ENCODE measurements around the gene CAMKMT. TPM values are rescaled to one million over a fixed set of nuclear protein-coding genes. Genes with fewer than 3 reads are reported as not detected.

The CAMKMT gene
- total and polyA plus RNA-seq, 9 of the 15 experiments (the other 6 are each of a cell fraction or from before 2014, with no cell fraction given), result 1.6 to 15.3 (median 7.4) TPM

GRCh38 chr2:44564752-44565151 lies 203.0 kb downstream of the CAMKMT start (continued):
- TF ChIP-seq ZNF407 (IDR thresholded peaks at IDR 0.05; ENCODE audit: low read depth) (no peak), THRA (IDR thresholded peaks at IDR 0.05) (no peak), SRF (CRISPR knock-in tag; IDR thresholded peaks at IDR 0.05) (no peak), ZNF444 (CRISPR knock-in tag; IDR thresholded peaks at IDR 0.05) (no peak), PML (IDR thresholded peaks at IDR 0.05; ENCODE audit: low read length) (no peak)
